Small intestine (tissue), 7 donors: ENCODE data around the gene LRRC28. TPM values are rescaled to one million over a fixed set of nuclear protein-coding genes. Genes with fewer than 3 reads are reported as not detected.

ENCODE experiments used
- DNase-seq, 2 donors: peaks; one replicate each; pipeline versions ENCODE4 v3.0.0 to v3.0.0-alpha.2; 2013
- FAIRE-seq: peaks from 2 replicates; lab custom pipeline; 2012; peaks lifted over from hg19 to GRCh38; lab: Jason Lieb, UNC
- H3K27ac ChIP-seq, 3 donors: one replicate each; pipeline ENCODE4 v1.5.1; 2013; ENCODE audit warnings: low read length in 2 of 3, mild to moderate bottlenecking in 2 of 3, control low read depth in 1 of 3, inconsistent platforms in 1 of 3, low read depth in 1 of 3, moderate library complexity in 1 of 3
- H3K27me3 ChIP-seq, 3 donors: one replicate each; pipeline ENCODE4 v1.6.1; 2013; ENCODE audit warnings: low read length in 3 of 3, inconsistent platforms in 1 of 3; ENCODE audit not compliant: control insufficient read depth in 3 of 3, insufficient read depth in 3 of 3
- H3K36me3 ChIP-seq, 3 donors: one replicate each; pipeline ENCODE4 v1.6.1; 2013; ENCODE audit warnings: low read length in 3 of 3, inconsistent platforms in 1 of 3, low read depth in 1 of 3, mild to moderate bottlenecking in 1 of 3, moderate library complexity in 1 of 3; ENCODE audit not compliant: control insufficient read depth in 3 of 3, insufficient read depth in 2 of 3
- H3K4me1 ChIP-seq, 3 donors: one replicate each; pipeline ENCODE4 v1.6.1; 2013; ENCODE audit warnings: low read length in 2 of 3, inconsistent platforms in 1 of 3, low read depth in 1 of 3, mild to moderate bottlenecking in 1 of 3, moderate library complexity in 1 of 3; ENCODE audit not compliant: control insufficient read depth in 3 of 3, insufficient read depth in 2 of 3
- H3K4me3 ChIP-seq, 3 donors: one replicate each; pipeline ENCODE4 v1.5.1; 2013; ENCODE audit warnings: low read length in 3 of 3, control low read depth in 1 of 3, inconsistent platforms in 1 of 3, low read depth in 1 of 3, mild to moderate bottlenecking in 1 of 3, moderate library complexity in 1 of 3
- H3K9me3 ChIP-seq, 2 donors: one replicate each; pipeline ENCODE4 v1.6.1; 2013; ENCODE audit warnings: low read depth in 1 of 2, low read length in 1 of 2; ENCODE audit not compliant: control insufficient read depth in 2 of 2, insufficient read depth in 1 of 2
- WGBS, 3 donors: extraction: QIAGEN DNeasy Blood & Tissue Kit; methylation state at CpG; one replicate each; pipeline ENCODE4 v1.1.7; 2013; 5-methylcytosine and 5-hydroxymethylcytosine counted together
- polyA plus RNA-seq, 4 donors: library from polyadenylated mRNA; stranded (reverse) in 3 of 4; unstranded in 1 of 4; fragments of 200-250 nt in 3 of 4; fragments of 120-200 nt in 1 of 4; gene quantifications; one replicate each; pipeline versions ENCODE4 v1.2.1 to v1.2.3, GENCODE V29; 2013
- donor health status: healthy with polysubstance abuse.
- donor health status: control.
- donor health status: control.
- donor health status: Bipolar disorder and iron deficiency.
- donor health status: healthy.

Gene LRRC28
- polyA plus RNA-seq, 4 donors, result 23.7 to 46.7 (median 36.9) TPM

DNA sequence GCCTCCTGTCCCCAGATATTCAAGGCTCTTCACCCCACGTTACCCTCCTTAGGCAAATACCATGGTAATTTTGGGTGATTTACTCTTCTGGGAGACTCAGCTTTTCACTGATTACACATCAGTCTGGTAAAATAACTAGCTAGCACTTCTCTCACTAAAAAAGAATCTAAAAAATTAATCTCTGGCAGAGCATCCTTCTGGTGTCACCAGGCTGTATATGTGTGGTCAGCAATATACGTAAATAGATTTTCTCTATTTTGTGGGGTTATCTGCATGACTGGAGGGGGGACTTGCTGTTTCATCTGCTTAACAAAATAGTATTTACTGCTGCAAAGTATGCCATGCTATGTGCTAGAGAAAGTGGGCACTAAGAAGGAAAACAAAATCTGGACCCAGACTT is 45.1 kb downstream of the LRRC28 start:
- no peak overlapping the region for H3K4me3 ChIP-seq
- no peak overlapping the region for H3K27ac ChIP-seq
- H3K9me3 ChIP-seq, result peaks cover 0 to 8% of the 10 kb centered on the region in 2 donors
- peaks cover 2 to 19% (median 7%) of the 10 kb centered on the region in 3 donors for H3K36me3 ChIP-seq
- no peaks in the 10 kb centered on the region for H3K27me3 ChIP-seq
- 83 to 96% (median 92%) methylated on average over 2 of the region's 2 CpGs for WGBS, 3 donors
- no peaks in the 10 kb centered on the region for H3K4me1 ChIP-seq
- no peak for FAIRE-seq
- DNase-seq, result no peak

DNA sequence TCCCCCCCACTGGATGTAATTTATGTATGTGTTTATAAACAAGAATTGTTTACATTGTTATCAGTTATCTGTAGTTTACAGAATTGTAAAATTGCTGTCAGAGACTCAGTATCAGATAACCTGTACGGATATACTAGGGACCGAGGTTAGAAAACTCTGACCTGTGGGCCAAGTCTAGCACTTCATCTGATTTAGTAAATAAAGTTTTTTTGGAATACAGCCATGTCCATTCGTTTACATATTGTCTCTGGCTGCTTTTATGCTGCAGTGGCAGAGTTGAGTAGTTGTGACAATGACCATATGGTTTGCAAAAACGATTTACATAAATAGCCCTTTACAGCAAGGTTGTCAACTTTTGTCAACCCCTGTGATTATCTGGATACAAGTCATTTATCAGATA is 52.6 kb downstream of the LRRC28 start:
- Histone ChIP-seq H3K27me3 (no peaks in the 10 kb centered on the region), H3K27ac (no peak overlapping the region), H3K4me3 (no peak overlapping the region), H3K4me1 (peaks cover 0 to 4% (median 0%) of the 10 kb centered on the region in 3 donors), H3K9me3 (no peaks in the 10 kb centered on the region), H3K36me3 (peaks cover 0 to 4% (median 0%) of the 10 kb centered on the region in 3 donors)
- WGBS, 3 donors, result 24 to 42% (median 29%) methylated on average over 4 of the region's 4 CpGs
- DNase-seq, result no peak
- FAIRE-seq, result no peak

DNA sequence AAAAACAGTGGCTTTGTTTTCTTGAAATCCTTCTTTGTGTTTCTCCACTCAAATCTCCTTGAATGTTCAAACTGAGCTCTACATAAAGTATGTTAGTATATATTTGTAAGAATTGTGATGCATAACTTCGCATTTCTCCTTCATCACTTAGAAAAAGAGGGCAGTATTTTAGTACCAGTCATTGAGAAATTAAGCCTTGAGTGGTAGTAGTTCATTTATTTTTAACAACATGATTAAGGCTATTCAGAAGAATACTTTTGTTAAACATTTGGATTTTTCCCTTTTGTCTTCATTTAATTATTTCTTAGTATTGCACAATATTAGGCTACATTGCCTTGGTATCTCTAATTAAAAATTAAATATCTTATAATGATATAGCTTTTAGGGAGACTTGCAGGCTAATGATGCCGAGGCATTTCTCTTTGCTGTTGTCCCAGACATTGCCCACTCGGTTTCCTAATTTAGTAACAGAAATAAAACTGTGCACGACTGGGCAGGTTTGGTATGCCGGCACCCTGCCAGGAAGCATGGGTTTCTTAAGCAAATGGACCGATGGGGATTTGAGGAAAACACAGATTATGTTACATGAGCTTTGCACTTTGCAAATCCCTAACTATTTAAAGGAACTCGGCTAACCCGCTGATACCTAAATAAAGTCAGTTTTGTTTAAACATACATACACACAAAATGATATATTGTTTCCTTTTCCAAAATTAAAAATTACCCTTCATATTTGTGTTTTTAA is 54.7 kb downstream of the LRRC28 start:
- FAIRE-seq (no peak), DNase-seq (no peak)
- Histone ChIP-seq H3K36me3 (peaks cover 0 to 2% (median 0%) of the 10 kb centered on the region in 3 donors), H3K27me3 (no peaks in the 10 kb centered on the region), H3K4me3 (no peak overlapping the region), H3K9me3 (no peaks in the 10 kb centered on the region), H3K27ac (no peak overlapping the region), H3K4me1 (peaks cover 0 to 4% (median 0%) of the 10 kb centered on the region in 3 donors)
- WGBS, 3 donors, result 32 to 48% (median 41%) methylated on average over 8 of the region's 8 CpGs

DNA sequence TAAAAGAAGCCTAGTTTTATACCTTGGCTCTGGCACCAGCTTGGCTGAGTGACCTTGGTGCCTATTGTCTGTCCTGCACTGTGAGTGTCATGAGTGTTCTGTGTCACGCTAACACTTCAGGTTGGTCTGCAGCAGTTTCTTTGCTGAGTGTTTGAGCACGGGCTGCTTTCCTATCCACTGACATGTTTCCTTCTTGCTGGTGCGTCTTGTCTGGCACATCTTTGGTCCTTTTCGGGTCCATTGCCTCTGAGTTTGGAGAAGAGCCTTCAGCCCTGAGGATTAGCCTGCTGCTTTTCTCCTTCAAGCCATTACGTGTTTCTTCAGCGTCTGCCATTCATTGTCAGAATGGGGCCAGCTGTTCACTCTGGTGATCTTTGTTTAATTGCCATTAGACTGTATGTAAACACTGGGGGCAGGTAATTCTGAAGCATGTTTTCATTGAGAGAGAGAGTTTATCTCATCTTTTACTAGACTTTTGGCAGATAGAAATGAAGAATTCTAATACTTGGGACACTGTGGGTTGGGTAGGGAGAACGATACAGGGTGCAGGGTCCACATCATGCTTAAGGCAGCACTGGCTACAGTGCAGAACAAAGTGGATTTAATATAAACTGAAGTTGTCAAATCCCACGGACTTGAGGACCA is 55.5 kb downstream of the LRRC28 start:
- Histone ChIP-seq H3K27me3 (no peaks in the 10 kb centered on the region), H3K36me3 (peaks cover 0 to 3% (median 0%) of the 10 kb centered on the region in 3 donors), H3K9me3 (no peaks in the 10 kb centered on the region), H3K4me1 (peaks cover 0 to 4% (median 0%) of the 10 kb centered on the region in 3 donors), H3K27ac (peak overlapping the region in 1 of 3 donors; percentile 34), H3K4me3 (no peak overlapping the region)
- WGBS, 3 donors, result 24 to 48% (median 46%) methylated on average over 8 of the region's 8 CpGs
- FAIRE-seq, result no peak
- DNase-seq, result peak; percentile 25 to 37

DNA sequence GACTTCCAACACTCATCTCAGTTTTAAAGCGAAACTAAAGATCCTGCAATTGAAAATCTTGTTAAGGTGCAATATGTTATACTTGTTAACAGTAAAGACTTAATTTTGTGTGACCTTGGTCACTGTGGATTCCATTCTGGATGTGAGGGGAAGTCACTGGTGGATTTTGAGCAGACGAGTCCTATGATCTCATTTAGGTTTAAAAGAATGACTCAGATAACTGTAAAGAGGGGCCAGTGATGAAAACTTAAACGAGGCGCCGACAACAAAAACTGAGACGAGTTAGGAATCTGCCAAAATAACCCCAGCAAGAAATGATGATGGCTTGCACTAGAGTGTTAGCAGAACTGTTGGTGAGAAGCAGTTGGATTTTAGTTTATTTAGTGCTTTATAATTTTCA is 56.5 kb downstream of the LRRC28 start:
- 69 to 92% (median 81%) methylated on average over 6 of the region's 6 CpGs for WGBS, 3 donors
- DNase-seq, result no peak
- no peaks in the 10 kb centered on the region for H3K9me3 ChIP-seq
- H3K4me1 ChIP-seq, result peaks cover 0 to 4% (median 0%) of the 10 kb centered on the region in 3 donors
- no peaks in the 10 kb centered on the region for H3K27me3 ChIP-seq
- H3K4me3 ChIP-seq, result no peak overlapping the region
- H3K36me3 ChIP-seq, result peaks cover 0 to 5% (median 0%) of the 10 kb centered on the region in 3 donors
- no peak for FAIRE-seq
- H3K27ac ChIP-seq, result no peak overlapping the region

DNA sequence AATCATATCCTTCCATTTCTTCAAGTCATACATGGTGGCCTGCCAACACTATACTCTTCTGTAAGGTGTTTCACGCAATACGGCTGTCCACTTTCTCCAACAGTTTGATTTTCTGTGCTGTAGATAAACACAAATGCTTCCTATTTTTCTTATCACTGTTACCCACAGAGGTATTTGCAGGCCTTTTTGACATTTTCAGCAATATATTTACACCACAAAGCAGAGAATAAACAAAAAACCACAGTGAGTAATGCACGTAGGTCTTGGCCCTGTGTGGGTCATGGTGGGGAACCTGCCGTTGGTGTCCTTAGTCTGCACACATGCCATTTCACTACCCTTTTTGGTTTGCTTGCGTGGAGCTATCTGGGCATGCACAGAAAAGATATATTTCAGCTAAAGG is 59.5 kb downstream of the LRRC28 start:
- 87 to 94% (median 94%) methylated on average over 5 of the region's 5 CpGs for WGBS, 3 donors

DNA sequence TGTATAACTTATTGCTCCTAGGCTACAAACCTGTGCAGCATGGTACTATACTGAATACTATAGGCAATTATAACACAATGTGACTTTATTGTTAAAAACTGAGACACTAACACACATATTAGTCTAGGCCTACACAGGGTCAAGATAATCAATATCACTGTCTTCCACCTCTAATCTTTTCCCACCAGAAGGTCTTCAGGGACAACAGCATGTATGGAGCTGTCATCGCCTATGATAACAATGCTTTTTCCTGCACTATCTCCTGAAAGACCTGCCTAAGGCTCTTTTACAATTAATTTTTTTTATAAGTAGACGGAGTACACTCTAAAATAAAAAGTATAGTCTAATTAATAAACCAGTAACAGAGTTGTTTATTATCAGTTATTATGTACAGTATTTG is 60.9 kb downstream of the LRRC28 start:
- H3K9me3 ChIP-seq, result no peaks in the 10 kb centered on the region
- WGBS, 3 donors, result 79 to 98% (median 96%) methylated on average over 2 of the region's 2 CpGs
- H3K4me3 ChIP-seq, result no peak overlapping the region
- H3K4me1 ChIP-seq, result no peaks in the 10 kb centered on the region
- H3K27ac ChIP-seq, result no peak overlapping the region
- H3K36me3 ChIP-seq, result peaks cover 0 to 5% (median 0%) of the 10 kb centered on the region in 3 donors
- FAIRE-seq (no peak), DNase-seq (no peak)
- no peaks in the 10 kb centered on the region for H3K27me3 ChIP-seq

More for the DNA sequence above, 59.5 kb downstream of the LRRC28 start:
- Histone ChIP-seq H3K9me3 (no peaks in the 10 kb centered on the region), H3K36me3 (peaks cover 0 to 5% (median 0%) of the 10 kb centered on the region in 3 donors), H3K4me3 (no peak overlapping the region), H3K4me1 (peaks cover 0 to 4% (median 0%) of the 10 kb centered on the region in 3 donors), H3K27ac (no peak overlapping the region), H3K27me3 (no peaks in the 10 kb centered on the region)
- no peak for DNase-seq
- no peak for FAIRE-seq

DNA sequence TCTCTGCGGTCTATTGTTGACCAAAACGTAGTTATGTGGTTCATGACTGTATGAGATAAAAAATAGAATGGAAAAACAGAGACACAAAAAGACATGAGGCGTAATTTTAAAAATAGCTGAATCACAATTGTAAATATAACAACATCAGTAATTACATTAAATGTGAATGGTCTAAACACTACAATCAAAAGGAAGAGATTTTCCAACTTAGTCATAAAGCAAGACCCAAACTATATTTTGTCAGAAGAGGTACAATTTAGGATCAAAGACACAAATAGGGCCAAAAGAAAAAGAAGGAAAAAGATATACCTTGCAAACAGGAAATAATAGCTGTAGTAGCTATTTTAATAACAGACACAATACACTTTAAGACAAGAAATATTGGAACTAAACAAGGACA is 61.5 kb downstream of the LRRC28 start:
- peaks cover 0 to 5% (median 0%) of the 10 kb centered on the region in 3 donors for H3K36me3 ChIP-seq
- WGBS, 3 donors, result 97 to 100% (median 98%) methylated on average over 3 of the region's 3 CpGs
- H3K27ac ChIP-seq, result no peak overlapping the region
- H3K4me3 ChIP-seq, result no peak overlapping the region
- no peaks in the 10 kb centered on the region for H3K27me3 ChIP-seq
- FAIRE-seq, result no peak
- DNase-seq, result no peak
- H3K4me1 ChIP-seq, result no peaks in the 10 kb centered on the region
- no peaks in the 10 kb centered on the region for H3K9me3 ChIP-seq
